Activated naive CD4-positive, alpha-beta T cell (primary cell): Measurements from ENCODE around the gene MICU1.
"Not testable (repeated sequence)": the region's sequence is repeated elsewhere in the genome, so short reads cannot be mapped to it uniquely, and the experiment has no call there.

ENCODE experiments used
- DNase-seq, 4 experiments: peaks; one replicate each; lab custom pipeline; 2025; lab: John Stamatoyannopoulos, UW

Gene MICU1

GRCh38 chr10:72445851-72446250, 180.0 kb downstream of the MICU1 start:
- no peak for DNase-seq

- DNase-seq = not testable (repeated sequence)
Measured at GRCh38 chr10:72442969-72443368, 182.9 kb downstream of the MICU1 start.

DNA sequence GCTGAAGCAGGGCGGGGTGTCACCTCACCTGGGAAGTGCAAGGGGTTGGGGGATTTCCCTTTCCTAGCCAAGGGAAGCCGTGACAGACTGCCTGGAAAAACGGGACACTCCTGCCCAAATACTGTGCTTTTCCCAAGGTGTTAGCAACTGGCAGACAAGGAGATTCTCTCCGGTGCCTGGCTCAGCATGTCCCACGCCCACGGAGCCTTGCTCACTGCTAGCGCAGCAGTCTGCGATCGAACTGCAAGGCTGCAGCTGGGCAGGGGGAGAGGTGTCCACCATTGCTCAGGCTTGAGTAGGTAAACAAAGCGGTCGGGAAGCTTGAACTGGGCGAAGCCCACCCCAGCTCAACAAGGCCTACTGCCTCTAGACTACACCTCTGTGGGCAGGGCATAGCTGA, 190.3 kb downstream of the MICU1 start:
- no peak for DNase-seq

DNA sequence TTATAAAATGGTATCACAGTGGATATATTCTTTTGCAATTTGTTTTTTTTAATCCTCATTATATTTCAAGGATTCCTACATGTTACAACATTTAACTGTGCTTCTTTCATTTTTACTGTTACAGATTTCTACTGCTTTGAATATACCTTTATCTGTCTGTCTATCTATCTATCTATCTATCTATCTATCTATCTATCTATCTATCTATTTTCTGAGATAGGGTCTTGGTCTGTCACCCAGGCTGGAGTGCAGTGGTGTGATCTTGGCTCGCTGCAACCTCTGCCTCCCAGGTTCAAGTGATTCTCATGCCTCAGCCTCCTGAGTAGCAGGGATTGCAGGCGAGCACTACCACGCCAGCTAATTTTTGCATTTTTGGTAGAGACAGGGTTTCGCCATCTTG, 194.9 kb downstream of the MICU1 start:
- DNase-seq = not testable (repeated sequence)

GRCh38 chr10:72429931-72430330, 195.9 kb downstream of the MICU1 start:
- no peak for DNase-seq

DNA sequence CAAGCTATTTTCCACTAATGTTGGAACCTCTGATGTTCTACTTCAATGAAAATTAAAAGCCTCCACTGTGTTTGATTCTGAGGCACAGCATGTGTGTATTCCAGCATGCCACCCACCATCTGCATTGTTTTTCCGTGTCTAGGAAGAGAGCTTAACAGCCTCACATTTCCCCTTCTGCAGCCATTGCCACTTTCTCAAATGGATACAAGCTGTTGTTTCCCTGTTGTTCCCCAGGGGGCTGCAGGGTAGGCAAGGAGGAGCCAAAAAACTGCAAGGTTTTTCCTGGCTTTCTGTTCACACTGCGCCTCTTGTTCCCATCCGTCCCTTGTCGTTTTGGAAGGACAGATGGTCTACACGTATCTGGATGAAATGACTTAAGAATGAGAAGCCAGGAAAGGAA, 198.9 kb downstream of the MICU1 start:
- DNase-seq = no peak

- DNase-seq = no peak
Measured at GRCh38 chr10:72425133-72425532, 200.7 kb downstream of the MICU1 start.

DNA sequence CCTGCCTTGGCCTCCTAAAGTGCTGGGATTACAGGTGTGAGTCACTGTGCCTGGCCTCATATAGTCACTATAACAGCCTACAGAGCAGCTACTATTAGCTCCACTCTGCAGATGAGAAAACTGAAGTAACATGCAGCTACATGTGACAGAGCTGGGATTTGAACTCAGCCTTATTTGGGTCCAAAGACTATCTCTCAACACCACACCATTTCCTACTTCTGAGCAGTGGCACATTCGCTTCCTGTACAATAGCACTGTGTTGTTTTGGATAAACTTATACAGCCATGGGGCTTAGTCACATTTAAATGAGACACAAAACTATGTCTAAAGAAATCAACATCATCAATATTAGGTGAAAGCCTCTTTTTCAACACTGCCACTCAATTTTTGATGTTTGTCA, 201.3 kb downstream of the MICU1 start:
- no peak for DNase-seq

DNA sequence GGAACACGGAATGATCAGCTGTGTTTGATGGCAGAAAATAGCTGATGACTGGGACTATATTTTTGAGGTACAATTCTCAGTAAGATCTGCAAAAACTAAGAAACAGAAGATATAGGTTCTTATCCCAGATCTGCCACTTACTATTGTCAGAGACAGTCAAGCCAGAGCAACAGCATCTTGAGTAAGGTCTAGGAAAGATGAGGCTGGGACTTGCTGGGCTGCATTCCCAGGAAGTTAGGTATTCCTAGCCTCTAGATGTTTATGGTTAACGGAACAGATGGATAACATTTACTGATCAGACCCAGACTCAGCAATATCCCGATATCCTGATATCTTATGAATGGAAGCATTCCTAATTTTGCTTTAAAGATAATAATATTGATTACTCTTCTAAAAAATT, 202.5 kb downstream of the MICU1 start:
- no peak for DNase-seq

DNA sequence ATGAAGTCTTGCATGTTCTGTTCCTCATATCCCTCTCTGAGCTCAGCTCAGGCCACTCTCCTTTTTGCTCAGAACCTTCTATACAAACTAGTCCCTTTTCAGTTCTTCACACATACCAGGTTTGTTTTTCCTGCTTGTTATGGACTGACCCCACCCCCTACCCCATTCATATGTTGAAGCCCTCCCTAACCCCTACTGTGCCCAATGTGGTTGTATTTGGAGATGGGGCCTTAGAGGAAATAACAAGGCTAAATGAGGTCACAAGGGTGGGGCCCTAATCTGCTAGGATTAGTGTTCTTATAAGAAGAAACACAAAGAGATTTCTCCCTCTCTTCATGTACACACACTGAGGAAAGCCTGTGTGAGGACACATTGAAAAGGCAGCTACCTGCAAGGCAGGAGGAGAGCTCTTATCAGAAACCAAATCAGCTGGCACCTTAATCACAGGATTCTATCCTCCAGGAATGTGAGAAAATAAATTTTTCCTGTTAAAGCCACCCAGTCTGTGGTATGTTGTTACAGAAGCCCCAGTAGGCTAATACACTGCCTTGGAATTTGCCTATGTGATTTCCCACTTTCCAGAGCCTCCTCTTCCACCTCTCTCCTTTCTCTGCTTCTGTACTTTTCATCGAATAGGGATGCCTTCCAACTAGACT, 203.9 kb downstream of the MICU1 start:
- no peak for DNase-seq

DNA sequence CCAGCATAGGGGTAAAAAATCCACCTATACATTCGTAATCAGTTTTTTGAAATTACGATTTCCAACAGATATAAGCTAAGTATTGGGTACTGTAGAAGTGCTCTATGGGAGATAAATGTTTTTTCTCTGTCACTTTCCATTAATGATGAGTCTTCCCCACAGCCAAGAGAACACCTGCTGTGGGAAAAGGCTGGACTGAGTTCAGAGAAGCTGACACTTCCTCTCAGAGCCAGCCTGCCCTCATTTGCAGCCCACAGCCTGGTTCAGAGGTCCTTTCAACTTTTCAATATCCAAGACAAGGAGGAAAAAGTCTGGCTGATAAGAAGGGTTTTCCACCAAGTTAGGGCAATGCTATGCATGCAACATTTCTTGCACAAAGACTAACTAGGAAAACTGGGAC, 206.6 kb downstream of the MICU1 start:
- no peak for DNase-seq

DNA sequence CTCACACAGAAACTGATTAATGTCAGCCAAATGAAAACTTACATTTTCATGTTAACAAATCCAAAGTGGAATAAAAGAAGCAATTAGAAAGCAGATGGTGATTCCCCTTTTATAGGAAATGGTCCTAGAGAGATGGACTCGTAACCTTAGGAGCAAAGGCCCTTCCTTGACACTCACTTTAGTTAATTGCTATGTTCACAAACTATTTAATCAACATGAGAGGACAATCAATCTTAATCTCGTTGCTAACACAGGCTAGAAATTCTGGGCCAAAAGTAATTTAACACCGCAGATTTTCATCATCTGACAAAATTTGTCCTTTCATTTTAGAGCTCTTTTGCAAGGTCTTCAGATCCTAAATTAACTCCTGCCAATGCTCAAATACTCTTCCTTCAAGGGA, 207.2 kb downstream of the MICU1 start:
- no peak for DNase-seq

- no peak for DNase-seq
Measured at GRCh38 chr10:72417971-72418370, 207.9 kb downstream of the MICU1 start.

DNA sequence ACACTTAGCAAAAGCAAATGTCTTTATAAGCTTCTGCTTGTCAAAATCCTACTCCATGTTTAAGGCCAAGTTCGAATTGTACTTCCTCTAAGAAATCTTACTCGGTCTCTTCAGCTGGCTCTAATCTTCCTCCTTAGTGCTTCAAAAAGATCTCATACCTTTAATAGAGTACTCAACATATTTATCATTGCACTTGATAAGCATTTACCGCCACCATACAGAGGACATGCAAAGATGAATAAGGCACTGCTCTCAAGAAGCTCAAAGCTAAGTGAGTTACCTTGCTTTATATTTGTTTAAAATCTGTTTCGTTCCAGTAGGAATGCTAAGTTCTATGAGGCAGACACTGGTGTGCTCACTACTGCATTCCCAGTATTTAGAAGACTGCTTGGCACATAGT, 209.2 kb downstream of the MICU1 start:
- DNase-seq = no peak

DNA sequence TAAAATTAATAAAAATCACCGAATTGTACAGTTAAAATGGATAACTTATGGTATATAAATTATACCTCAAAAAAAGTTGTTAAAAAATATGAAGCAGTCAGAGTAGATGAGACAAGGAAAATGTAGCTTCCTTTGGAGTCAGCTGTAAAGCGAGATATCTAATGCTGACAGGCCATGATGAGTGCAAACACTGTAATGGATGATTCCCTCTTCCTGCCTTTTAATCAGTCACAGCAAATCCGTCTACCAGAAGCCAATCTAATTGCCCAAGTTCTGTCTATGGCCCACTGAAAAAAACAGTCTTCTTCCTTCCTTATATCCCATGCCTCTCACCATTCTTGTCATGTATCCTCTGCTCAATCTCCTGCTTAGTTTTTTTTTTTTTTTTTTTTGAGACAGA, 211.2 kb downstream of the MICU1 start:
- DNase-seq = no peak

GRCh38 chr10:72409167-72409566, 216.7 kb downstream of the MICU1 start:
- DNase-seq = no peak

DNA sequence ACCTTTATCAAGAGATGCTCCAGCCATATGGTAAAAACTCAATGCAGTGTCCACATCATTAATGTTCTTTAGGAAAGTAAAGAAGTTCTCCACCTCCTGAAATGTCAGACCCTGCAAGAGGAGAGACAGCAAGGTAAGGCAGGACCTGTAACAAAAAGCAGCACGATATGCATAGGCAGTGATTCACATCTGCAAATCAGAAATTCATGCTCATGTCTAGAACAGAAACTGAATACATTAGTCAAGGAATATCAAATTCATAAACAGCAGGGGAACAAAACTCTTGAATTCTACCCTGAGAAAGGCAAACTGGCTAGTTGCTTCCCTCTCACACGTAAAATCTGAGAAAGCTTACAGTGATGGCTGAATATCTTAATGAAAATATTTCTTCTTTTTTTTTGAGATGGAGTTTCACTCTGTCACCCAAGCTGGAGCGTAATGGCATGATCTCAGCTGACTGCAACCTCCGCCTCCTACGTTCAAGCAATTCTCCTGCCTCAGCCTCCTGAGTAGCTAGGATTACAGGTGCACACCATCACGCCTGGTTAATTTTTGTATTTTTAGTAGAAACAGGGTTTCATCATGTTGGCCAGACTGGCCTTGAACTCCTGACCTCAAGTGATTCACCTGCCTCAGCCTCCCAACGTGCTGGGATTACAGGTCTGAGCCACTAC, 217.8 kb downstream of the MICU1 start:
- no peak for DNase-seq

GRCh38 chr10:72407471-72407870, 218.4 kb downstream of the MICU1 start:
- DNase-seq = no peak

- not testable (repeated sequence) for DNase-seq
Measured at GRCh38 chr10:72395581-72395980, 230.3 kb downstream of the MICU1 start.

DNA sequence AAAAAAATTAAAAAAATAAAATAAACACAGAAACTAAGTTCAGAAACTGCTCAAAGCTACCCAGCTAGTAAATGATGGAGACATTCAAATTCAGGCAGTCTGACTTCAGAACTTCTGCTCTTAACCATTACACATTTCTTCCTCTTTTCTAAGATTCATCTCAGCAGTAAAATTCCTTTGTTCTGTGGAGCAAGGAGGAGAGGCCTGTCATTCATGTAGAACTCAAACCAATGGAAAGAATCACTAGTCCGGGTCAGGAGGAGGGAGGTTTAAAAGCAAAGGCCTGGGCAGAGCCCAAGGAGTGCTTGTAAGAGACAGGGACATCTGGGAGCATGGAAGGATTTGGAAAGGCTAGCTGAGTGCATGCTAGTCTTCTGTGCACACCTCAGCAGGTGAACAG, 233.3 kb downstream of the MICU1 start:
- no peak for DNase-seq

DNA sequence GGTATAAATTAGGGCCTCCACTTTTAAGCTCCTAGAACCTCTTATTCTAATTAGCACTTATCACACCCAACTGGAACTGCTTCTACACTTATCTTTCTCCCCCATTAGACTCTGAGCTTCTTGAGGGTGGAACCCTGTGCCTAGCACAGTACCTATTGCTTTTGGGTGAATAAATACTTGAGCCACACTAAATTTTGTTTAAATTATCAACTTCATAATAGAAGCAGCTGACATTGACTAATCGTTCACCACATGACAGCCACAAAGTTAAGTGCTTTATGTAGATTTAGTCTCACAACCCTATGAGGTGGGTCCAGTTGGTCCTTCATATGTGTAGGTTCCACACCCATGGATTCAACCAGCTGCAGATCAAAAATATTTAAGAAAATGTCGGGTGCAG, 235.1 kb downstream of the MICU1 start:
- no peak for DNase-seq

DNA sequence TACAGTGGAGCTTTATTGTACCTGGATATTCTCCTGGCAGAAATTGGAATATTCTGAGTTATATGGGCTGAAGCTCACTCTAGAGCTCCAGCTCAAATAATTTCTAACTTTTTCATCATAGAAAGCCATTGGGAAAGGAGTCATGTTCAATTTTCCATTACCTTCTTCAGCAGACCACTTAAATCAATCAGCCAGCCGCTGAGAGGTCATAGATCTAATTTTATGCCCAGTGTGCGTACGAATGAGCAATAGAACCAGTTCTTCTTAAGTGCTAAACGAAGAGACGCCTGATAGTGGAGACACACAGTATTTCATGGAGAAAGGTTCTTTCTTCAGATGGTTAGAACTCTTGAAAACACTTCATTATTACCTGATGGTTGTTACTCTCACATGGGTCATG, 236.2 kb downstream of the MICU1 start:
- DNase-seq = no peak

GRCh38 chr10:72389014-72389413, 236.9 kb downstream of the MICU1 start:
- DNase-seq = no peak

DNA sequence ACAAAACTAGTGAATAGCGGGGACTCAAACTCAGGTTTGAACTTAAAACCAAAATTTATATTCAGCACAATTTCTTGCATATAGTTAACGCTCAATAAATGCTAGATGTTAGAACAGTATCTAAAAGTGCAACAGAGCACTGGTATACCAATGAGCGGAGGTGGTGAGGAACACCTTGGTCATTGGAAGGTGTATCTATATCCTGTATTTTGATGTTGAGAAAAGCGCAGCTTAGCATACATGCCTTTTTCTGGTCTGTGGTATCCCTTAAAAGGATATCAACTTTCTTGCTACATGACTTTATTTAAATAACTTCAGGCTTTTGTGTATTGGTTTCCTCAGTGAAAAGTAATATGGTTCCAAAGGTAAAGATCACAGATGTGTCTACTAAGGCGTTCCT, 237.8 kb downstream of the MICU1 start:
- DNase-seq = no peak
